GM21825 (cell line): ENCODE data around the gene DTD2.
"Not testable (repeated sequence)": the region's sequence is repeated elsewhere in the genome, so short reads cannot be mapped to it uniquely, and the experiment has no call there.

Source experiments
- ATAC-seq: cut with Tn5 transposase; IDR thresholded peaks from one replicate; pipeline ENCODE4 v1.9.1; 2021; ENCODE audit warnings: mild to moderate bottlenecking, moderate library complexity; ENCODE audit not compliant: unreplicated experiment

DTD2 gene

DNA sequence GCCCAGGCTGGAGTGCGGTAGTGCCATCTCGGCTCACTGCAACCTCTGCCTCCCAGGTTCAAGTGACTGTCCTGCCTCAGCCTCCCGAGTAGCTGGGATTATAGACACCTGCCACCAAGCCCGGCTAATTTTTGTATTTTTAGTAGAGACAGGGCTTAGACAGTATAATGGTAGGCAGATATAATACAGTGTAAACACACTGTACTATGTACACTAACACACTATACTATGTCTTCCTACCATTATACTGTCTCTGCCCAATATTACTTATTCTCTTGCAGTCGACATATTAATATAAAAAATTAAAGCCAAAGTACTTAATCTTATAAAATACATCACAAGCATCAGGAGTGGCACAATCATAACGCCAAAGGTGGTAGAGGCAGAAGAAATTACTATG, 15.0 kb downstream of the DTD2 start:
- no peak for ATAC-seq

DNA sequence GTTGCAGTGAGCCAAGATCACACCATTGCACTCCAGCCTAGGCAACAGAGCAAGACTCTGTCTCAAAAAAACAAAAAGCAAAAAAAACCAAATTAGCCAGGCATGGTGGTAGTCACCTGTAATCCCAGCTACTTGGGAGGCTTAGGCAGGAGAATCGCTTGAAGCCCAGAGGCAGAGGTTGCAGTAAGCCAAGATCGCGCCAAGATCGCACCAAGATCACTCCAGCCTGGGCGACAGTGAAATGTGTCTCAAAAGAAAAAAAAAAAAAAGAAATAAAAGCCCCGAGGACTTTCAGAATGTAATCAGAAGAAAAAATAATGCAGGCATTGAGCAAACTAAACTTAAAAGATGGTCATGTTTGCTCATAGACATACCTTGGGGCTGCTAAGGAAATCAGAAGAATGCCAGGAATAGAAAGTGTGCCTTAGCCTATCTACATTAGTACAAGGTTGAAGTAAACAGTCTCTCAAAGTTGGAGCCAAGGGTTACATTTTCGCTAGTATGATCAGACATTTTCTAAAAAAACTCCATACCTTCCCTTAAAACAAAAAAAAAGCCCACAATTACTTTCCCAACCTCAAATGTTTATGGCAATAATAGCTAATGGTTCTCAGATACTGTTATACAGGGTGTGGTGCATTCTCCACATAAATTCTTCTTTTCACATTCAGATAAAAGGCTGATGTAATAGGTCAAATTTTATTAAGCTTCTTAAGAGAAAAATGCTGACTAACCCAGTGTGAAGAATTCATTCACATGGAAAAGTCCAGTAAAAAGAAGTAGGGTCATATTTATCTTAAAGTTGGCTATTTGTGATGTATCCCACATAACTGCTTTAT, 15.8 kb downstream of the DTD2 start:
- ATAC-seq = no peak

DNA sequence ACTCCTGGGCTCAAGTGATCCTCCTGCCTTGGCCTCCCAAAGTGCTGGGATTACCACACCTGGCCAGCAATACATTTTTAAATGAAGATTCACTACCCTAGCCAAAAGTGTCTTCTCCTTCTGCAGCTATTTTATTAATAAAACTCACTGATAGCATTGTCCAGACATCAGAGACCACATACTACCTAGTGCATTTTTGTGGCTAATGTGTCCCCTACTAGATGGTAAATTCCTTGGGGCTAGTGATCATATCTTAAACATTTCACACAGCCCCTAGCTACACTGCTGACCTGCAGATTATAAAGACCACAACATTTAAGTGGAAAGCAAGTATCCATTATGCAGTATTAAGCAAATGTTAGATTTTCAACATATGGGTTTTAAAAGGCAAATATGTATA, 17.0 kb downstream of the DTD2 start:
- ATAC-seq = no peak

DNA sequence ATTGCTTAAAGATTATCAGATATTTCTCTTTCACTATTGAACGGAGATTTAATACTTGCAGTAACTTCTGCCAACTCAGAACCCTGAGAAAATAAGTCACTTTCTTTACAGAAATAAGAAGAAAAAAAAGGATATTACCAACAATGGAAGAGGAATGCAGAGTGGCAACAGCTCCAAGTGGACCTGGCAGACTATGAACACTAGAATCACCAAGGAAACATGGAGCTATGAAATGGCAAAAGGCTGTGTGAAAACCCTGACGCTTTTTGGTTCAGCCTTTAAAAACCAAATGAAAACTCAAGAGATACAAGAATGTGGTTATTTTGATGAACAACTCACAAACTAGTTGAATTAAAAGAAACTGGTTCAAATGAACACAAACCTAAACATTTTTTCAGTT, 17.7 kb downstream of the DTD2 start:
- ATAC-seq = no peak

DNA sequence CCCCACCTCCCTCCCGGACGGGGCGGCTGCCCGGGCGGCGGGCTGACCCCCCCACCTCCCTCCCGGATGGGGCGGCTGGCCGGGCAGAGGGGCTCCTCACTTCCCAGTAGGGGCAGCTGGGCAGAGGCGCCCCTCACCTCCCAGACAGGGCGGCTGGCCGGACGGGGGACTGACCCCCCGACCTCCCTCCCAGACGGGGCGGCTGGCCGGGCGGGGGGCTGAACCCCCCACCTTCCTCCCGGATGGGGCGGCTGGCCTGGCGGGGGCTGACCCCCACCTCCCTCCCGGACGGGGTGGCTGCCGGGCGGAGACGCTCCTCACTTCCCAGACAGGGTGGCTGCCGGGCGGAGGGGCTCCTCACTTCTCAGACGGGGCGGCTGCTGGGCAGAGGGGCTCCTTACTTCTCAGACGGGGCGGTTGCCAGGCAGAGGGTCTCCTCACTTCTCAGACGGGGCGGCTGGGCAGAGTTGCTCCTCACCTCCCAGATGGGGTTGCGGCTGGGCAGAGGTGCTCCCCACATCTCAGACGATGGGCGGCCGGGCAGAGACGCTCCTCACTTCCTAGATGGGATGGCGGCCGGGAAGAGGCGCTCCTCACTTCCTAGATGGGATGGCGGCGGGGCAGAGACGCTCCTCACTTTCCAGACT, 20.1 kb downstream of the DTD2 start:
- not testable (repeated sequence) for ATAC-seq

DNA sequence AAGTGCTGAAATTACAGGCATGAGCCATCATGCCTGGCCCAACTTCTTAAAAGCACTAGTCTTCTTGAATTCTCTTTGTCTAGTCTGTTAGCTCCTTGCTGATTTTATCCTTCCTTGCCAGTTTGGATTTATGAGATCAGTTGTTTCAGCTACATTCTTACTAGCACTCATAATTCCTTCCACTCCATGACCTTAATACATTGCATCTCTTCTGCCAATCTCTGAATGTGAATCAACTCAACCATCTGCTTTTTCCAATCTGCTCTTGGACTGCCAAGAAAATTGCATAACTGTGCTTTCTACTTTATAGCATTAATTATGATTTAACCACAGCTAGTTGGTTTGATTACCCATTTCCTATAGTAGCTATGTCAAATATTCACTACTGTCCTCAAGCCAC, 22.0 kb downstream of the DTD2 start:
- no peak for ATAC-seq

DNA sequence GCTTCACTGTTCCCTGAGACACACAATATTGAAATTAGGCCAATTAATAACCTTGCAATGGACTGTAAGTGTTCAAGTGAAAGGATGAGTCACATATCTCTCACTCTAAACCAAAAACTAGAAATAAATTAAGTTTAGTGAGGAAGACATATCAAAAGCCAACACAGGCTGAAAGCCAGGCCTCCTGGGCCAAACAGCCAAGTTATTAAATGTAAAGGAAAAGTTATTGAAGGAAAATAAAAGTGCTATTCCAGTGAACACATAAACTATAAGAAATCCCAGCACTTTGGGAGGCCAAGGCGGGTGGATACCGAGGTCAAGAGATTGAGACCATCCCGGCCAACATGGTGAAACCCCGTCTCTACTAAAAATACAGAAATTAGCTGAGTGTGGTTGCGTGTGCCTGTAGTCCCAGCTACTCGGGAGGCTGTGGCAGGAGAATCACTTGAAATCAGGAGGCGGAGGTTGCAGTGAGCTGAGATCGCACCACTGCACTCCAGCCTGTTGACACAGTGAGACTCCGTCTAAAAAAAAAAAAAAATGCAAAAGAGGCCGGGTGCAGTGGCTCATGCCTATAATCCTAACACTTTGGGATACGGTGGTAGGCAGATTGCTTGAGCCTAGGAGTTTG, 26.6 kb downstream of the DTD2 start:
- ATAC-seq = no peak

DNA sequence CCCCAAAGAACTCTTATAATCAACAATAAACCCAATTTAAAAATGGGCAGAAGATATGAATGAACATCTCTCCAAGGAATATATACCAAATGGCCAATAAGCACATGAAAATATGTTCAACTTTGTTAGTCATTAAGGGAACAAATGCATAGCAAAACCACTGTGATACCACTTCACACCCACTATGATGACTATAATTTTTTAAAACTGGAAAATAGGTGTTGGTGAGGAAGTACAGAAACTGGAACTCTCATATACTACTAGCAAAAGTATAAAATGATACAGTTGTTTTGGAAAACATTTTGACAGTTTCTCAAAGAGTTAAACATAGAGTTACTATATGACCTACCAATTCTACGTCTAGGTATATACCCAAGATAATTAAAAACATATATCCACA, 27.5 kb downstream of the DTD2 start:
- ATAC-seq = no peak

DNA sequence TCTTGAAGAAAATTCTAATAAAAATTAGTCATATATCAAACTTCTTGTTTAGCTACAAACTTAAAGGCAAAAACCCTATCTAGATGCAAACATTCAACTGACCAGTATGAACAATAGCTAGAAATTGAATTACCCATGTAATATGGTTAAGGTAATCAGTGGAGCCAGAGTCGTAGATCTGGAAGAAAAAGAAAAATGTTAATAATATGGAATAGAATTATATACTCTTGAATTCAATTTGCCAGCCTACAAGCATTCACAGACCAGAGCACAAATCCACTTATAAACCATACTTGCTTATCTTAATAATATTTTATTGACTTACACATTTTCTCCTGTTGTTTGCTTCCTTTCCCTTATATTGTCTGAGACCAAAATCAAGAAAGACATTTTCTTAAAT, 29.3 kb downstream of the DTD2 start:
- no peak for ATAC-seq

DNA sequence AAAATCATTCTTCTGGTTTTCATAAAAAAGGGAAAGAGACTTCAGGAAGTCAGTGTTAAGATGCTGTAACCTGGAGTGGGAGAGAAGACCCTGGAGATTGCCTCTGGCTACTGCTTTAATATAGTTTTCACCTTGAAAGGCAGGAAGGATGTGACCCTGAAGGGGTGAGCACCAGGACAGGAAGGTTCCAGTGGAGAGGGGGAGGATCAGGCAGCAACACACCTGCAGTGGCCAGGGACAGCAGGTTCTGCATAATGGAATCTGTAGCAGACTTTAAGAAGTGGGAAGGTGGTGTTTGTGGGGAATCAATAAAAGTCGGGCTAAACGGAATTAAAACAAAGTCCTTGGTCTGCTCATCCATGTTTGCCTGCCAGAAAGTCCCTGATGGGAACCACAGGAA, 30.6 kb downstream of the DTD2 start:
- no peak for ATAC-seq

DNA sequence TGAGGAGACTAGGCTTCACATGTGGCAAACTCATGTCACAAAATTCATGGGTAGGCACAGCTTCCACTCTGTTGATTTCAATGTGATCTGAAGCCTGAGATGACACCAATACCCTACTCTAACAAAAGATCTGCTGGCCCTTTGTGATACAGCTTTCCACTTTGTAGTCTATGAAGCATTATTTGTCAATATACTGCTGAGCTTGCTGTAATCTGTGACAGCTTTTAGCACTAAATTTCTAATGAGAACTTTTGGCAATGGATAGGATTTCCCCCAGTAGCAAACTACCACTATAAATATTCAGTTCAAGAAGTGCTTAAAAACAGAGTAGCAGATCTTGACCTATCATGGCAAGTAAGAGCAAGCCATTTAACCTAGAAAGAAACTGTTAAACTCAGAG, 31.4 kb downstream of the DTD2 start:
- no peak for ATAC-seq

DNA sequence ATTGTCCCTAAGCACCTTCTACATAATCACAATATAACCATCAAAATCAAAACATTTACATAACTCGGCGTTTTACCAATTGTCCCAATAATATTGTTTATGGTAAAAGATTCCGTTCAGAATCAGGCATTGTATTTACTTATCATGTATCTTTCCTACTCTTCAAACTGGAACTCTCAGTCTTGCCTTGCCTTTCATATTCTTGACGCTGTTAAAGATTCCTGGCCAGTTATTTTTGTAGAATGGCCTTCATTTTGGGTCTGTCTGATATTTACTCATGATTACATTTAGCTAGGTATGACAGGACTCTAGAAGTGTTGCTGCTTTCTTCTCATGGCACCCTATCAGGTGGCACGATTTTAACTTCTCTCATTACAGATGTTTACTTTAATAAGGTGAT, 36.1 kb downstream of the DTD2 start:
- ATAC-seq = no peak

DNA sequence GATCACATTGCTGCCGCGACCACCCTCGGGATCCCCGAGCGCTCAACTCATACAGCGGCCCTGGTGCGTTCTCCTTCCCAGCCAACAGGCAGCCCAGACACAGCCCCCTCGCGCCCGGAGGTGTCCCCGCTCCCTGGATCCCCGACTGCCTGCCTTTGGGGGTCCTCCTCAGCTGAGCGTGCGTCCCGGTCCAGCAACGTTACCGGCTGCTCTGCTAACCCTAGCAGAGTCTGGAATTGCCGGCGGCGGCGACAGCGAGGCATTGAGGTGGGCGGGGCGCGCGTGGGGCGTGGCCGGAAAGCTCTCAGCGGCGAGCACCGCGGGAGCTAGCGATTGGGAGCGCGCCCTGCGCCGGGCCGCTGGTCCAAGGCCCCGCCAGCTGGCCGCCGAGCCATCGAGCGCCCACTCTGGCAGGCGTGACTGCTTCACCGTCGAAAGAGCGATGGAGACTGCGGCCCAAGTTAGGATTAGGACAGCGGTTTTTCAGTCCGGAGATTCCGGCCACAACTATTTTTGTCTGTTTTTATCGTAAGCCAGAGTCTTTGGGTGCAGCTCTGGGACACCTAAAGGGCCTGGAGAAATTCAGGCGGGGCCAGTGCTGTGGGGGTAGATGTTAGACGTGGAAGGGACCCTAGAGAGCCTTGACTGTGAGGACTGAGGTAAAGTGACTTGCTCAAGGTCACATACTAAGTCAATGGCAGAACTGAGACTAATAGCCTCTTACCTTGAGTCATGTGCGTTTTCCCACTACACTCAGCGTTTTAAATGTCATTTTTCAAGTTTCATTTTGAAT, 36.8 kb downstream of the DTD2 start, which contains the start of gene HEATR5A:
TSS of gene HEATR5A (minus strand) at position 232 of the 793 bp plus-strand sequence. CDS start 17,575 bp downstream, outside the sequence.
- peak; percentile 97 for ATAC-seq

DNA sequence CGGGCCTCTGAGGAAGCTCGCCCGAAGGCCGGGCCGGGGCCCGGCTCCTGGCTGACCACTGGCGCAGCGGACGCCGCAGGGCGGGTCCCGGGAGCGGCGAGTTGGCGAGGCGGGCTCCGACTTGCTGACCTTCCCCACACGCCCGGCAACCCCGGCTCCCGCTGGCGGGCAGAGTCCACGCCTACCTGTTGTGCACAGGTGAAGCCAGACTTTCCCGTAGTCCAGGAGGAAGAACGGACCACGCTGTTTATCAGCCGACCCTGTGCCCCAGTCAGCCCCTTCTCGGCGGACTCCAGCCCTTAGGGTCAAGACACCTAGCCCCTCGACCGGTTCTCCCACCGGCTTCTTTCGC, 37.4 kb downstream of the DTD2 start:
- peak; percentile 22 for ATAC-seq

DNA sequence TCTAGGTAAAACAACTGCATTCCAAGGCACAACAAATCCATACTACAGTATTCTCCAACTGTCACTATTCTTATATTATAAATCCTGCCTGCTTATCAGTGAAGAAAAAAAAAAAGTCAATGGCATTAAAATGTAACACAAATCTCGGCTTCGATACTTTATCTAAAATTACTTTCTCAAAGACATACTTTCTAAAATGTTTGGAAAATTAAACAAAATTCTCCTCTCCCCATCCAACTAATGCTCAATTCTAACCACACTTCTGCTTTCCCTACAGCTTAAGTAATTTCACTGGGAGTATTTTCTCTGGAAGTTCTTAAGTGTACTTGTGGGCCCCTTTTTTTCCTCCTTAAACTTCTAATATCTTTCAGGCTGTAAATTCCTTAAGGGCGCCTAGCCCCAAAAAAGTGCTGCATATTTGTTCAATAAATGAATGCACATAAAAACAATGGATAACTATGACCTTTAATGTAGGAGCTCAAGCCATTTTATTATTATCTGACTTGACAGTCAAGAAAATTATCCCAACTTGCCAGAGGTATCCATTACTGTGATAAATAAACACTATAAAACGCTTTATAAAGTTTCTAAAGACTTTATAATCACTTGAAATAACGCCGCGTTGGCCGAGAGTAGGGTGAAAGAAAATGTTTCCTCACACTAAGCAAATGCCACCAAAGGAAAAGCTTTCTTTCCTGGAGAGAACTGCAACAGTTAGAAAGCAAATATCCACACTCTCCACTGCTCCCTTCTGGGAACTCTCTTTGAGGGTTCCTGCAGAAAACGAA, 37.9 kb downstream of the DTD2 start:
- no peak for ATAC-seq

DNA sequence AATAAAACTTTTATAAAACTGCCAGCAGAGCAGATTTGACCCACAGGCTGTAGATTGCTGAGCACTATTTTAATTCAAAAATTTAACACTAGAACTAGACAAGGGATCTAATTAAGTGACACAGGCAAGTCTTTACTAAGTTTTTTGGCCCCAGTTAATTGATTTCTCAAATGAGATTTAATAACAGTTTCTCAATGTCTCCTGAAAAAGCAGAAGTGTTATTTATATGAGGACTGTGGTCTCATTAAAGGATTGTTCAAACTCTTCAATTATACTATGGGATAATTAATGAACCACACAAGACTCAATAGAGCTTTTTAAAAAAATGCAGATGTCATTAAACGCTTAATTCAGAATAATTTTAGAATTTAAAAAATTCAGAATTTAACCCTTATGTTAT, 38.9 kb downstream of the DTD2 start:
- ATAC-seq = no peak

DNA sequence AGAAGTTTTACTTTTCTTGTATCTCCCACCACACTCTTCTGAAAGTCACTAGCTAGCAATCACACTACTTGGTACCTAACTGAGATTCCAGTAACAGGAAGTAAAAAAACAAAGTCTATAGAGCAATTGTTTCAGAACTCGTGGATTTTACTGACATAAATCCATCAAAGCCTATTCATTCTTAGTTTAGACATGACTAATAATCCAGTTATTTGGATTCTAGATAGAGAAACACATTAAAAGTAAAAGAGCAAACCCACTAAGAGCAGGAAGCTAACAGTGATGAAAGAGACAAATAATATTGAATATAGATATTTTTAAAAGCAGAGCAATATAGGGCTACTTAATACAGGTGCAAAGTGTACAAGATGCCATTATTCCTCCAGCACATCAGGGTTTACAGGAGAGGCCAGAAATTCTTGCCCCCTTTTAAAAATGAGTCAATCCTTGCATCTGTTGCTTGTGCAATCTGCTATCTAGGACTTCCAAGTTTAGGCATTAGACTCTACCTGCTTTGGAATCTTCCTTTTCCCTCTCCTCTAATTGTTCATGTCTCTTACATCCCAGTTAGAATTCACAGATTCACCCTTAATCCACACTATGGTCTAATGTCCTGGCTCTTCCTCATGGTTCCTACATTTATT, 43.0 kb downstream of the DTD2 start:
- ATAC-seq = no peak

DNA sequence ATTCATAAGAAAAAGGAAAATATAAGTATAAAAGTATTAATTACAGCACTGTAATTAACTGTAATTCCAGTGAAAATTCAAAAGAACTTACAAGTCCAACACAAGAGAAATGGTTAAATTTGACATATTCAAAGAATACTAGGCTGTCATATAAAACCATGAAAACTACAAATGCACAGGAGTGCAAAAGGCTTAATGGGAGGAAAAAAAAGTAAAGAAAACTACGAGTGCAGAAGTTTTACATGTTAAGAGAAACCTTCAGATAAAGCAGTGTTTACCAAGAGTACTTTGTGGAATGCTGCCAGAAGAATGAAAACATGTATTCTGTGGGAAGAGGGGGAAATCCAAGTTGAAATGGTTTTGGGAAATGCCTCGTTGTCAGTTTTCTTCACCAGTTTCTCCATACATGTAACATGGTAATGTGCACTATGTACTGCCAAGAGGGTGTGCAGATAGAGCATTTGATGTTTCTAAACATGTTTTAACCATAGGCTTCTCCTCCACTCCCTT, 46.0 kb downstream of the DTD2 start:
- no peak for ATAC-seq

DNA sequence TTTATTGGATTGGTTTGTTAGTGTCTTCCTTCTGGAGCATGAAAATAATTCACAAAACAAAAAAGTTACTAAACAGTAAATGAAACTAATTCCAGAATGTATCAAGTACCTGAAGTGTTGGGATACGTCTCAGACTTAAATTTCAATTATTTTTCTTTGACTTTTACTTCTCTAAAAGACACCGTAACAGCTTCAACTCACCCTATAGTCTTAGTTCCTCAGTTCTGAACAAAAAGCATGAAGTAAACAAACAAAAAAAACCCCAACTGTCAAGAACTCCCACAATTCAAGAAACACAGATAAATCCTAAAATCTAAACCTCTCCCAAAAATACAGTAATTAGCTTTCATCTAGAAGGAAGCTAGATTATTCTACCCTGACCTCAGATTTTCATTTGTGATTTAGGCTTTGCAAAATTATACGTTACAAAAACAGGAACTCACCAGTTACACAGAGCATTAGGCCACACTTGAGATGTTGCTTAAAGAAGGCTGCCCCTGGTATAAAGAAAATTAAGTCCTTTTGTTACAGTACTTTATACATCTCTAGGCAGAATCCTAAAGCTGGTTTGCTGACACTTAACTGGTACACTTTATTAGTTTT, 47.2 kb downstream of the DTD2 start:
- no peak for ATAC-seq
